Hair follicular keratinocyte (primary cell): ENCODE results near the gene ZNF568. TPM values are rescaled to one million over a fixed set of nuclear protein-coding genes. Genes with fewer than 3 reads are reported as not detected.

Experiments
- total RNA-seq: library from RNA; depleted of rRNA; stranded (reverse); fragments of >200 nt; gene quantifications from 2 replicates; pipeline ENCODE4 v1.2.3, GENCODE V29; 2015

ZNF568 gene
- total RNA-seq: 3.3 and 3.4 TPM in 2 replicates

GRCh38 chr19:36915992-36916830, at the start of gene ZNF568, which contains the start of gene ZNF829:
Gene ZNF568, plus strand, starts transcription at chr19:36916332. Its CDS starts 6,439 bp downstream, at chr19:36922771.
Gene ZNF829, minus strand, starts transcription at chr19:36916291. Its CDS starts 1,124 bp downstream, at chr19:36915167.

Other genes with a start within 250 kb of the ZNF568 start
- 1.7 and 6.1 TPM in 2 replicates for gene ZNF461, start 249.5 kb upstream of the ZNF568 start, total RNA-seq
- 2.7 and 4.0 TPM in 2 replicates for gene ZNF567, start 228.7 kb upstream of the ZNF568 start, total RNA-seq
- gene ZNF850, start 143.5 kb upstream of the ZNF568 start, total RNA-seq: 0.72 and 0.78 TPM in 2 replicates
- 5.3 and 5.9 TPM in 2 replicates for gene ZNF790, start 77.9 kb upstream of the ZNF568 start, total RNA-seq
- 1.1 TPM in 2 replicates for gene ZNF345, start 65.5 kb upstream of the ZNF568 start, total RNA-seq
- 1.7 and 1.8 TPM in 2 replicates for gene ZNF829, start within 50 bp of the ZNF568 start, total RNA-seq
- 2.2 and 4.0 TPM in 2 replicates for gene ZNF420, start 162.1 kb downstream of the ZNF568 start, total RNA-seq